T-helper 1 cell (primary cell): Measurements from ENCODE around the gene GRM7.

Source experiments
- DNase-seq, 5 donors: peaks; one replicate each; pipeline ENCODE4 v3.0.0-alpha.2; 2012 to 2020

GRM7 gene

GRCh38 chr3:6985848-6986247, 124.9 kb downstream of the GRM7 start:
- no peak for DNase-seq

DNA sequence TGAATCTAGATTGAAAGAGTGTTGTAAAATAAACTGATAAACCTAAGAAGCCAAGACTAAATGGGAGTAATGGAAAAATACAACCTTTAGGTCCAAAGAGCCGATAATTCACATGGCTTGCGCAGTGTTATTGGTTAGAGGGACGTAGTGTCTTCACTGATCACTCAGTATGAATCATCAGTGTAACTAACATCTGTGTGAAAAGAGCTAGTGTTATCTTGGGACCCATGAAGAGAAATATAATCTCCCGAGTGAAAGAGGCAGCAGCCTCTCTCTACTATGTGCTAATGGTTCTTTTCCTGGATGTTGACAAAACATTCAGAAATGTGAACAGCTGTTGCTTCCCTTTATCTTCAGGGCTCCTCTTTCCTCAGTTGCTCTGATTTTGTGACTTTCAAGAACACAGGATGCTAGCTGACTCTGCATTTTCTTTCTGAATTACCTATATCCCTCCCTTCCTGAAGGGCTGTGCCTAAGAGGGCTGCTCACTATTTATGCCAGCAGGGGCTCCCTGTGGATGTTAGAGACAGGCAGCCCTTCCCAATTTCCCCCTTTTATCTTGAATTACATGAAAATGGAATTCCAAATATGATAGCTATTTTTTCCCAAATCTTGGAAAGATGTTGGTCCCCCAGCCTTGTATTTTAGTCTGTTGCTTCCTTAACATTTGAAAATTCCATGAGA, 128.8 kb downstream of the GRM7 start:
- no peak for DNase-seq

- no peak for DNase-seq
Measured at GRCh38 chr3:6994081-6994668, 133.3 kb downstream of the GRM7 start.

- no peak for DNase-seq
Measured at GRCh38 chr3:7000501-7000900, 139.6 kb downstream of the GRM7 start.

- DNase-seq: no peak
Measured at GRCh38 chr3:7001370-7001769, 140.5 kb downstream of the GRM7 start.

GRCh38 chr3:7015683-7016440, 154.9 kb downstream of the GRM7 start:
- no peak for DNase-seq

GRCh38 chr3:7025581-7026300, 164.8 kb downstream of the GRM7 start:
- no peak for DNase-seq

DNA sequence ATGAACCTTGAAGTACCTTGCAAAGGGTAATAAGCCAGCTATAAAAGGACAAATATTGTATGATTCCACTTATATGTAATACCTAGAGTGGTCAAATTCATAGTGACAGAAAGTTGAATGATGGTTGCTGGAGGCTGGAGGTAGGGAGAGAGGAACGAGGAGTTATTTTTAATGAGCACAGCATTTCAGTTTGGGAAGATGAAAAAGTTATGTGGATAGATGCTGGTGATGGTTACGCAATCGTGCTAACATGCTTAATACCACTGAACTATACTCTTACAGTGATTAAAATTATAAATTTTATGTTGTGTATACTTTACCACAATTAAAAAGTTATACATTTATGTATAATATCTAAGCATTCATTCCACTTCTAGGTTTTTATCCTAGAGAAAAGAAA, 168.6 kb downstream of the GRM7 start:
- no peak for DNase-seq

- DNase-seq: no peak
Measured at GRCh38 chr3:7038394-7038793, 177.5 kb downstream of the GRM7 start.

DNA sequence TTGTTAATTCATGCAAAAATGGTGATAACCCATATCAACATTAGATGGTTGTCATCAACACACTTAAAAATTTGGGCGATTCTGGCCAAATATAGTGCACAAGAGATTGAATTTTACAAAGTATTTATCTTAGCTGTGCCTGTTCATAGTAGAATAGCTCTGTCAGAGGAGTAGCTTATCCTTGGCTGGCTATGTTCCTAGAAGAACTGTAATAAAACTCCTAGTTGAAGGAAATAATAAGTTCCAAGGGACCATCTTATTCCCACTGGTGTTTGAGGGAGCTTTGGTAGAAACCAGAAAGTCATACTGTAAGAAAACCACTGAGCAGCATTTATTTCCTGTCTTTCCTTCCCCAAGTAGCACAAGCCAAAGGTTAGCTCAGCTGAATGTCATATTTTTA, 201.8 kb downstream of the GRM7 start:
- DNase-seq: no peak

DNA sequence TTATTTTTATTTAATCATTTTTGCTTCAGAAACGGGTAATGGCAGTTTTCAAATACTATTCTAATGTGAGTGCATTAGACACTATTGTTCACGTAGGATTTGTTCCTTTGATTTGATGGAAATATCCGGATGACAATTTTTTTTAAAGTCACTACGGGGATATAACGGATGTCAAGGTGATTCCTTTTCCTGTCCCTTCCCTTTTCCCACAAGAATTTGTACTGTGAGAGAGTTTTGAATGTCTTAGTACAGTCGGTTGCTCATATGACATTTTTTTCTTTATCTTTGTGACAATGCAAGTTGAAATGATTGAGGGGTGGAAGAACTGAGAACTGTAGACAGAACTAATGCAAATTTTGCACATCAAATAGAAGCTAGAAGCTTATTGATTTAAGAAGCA, 209.5 kb downstream of the GRM7 start:
- DNase-seq: no peak

DNA sequence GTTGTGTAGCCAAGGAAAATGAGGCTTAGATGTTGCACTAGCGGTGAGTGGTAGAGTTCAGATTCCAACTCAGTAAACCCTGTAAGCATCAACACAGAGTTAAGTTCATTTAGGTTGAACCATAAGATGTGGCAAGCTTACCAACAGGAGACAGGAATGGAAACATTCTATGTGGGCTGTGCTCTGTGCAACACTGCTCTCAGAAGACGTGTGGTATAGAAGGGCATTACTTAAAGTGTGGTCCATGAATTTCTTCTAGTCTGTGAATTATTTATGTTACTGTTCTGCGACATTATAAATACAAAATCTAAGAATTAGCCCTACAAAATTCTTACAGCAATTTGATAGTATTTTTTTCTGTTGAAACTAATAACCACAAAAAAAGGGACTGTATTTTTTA, 213.3 kb downstream of the GRM7 start:
- DNase-seq: no peak

- no peak for DNase-seq
Measured at GRCh38 chr3:7075117-7075516, 214.2 kb downstream of the GRM7 start.

- DNase-seq: no peak
Measured at GRCh38 chr3:7075901-7076300, 215.0 kb downstream of the GRM7 start.

- no peak for DNase-seq
Measured at GRCh38 chr3:7082244-7082643, 221.3 kb downstream of the GRM7 start.

GRCh38 chr3:7086417-7086816, 225.5 kb downstream of the GRM7 start:
- no peak for DNase-seq

GRCh38 chr3:7095116-7095515, 234.2 kb downstream of the GRM7 start:
- no peak for DNase-seq

DNA sequence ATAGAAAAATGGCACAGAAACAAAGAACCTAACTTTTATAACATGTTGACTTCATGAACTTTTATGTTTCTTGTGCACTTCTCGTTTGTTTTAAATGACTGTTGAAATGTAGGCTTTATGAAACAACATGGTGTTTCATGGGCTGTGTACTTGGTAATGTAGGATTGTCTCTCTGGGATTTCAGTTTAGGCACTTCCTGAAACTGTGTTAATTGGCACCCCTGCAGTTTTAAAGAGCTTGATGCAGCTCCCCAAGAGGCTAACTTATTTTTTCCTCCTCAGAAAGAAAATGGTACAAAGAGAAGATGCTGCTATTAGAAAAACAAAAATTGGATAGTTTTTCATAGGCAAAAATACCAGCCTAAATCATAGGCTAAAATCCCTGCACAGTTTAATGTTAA, 239.2 kb downstream of the GRM7 start:
- DNase-seq: no peak

DNA sequence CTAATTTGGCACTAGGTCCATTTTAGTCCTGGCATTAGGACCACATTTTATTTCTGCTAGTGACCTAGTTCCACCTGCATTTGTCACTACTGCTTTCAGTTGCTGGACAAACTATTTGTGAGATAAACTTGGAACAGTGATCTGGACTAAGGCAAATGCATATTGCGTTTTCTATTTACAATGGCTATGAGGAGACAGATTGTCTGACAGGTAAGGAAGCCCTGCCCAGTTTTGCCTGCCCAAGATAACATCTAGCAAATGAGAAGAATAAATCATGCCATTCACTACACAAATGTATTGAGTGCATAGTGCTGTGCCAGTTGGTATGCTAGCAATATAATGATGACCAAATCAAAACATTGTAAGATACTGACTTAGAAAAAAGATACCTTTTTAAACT, 245.7 kb downstream of the GRM7 start:
- no peak for DNase-seq

- no peak for DNase-seq
Measured at GRCh38 chr3:7112523-7113056, 251.7 kb downstream of the GRM7 start.

- DNase-seq: no peak
Measured at GRCh38 chr3:7144697-7145308, 283.9 kb downstream of the GRM7 start.

DNA sequence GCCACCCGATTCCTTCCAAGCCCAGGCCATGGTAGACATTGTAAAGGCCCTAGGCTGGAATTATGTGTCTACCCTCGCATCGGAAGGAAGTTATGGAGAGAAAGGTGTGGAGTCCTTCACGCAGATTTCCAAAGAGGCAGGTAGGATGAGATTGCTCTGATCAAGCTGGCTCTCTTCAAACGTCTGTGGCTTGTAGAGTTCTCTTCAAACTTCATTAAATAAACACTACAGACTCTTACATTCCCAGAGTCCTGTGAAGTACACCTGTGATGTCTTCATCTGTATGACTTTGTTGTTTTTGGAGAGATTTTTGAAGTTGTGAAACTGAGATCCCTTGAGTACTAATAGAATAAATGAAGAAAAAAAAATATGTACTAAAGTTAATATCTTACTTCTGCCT, 285.6 kb downstream of the GRM7 start:
- DNase-seq: no peak

- DNase-seq: no peak
Measured at GRCh38 chr3:7158516-7158915, 297.6 kb downstream of the GRM7 start.
